Measurements from ENCODE around the gene TNIP1.

TNIP1 gene

DNA sequence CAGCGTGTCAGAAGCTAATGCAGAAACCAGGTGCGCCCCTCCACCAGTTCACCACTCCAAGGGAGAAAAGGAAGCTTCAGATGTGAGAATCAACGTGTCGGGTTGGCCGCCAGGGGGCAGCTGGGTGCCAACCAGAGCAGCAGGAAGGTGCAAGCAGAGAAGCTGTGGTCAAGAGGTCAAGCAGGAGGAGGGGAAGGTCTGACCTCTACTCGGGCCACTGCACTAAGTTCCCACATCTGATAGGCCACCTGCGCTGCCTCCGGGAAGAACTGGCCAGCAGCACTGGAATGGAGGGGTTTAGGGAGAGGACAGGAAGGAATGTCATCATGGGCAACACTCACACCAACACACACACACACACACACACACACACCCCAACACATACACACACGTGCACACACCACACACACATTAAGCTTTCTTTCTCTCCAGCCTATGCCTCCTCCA lies 45.4 kb upstream of the TNIP1 start:
- no peak overlapping the region for H4K8ac ChIP-seq (ENCODE audit: low read depth, low read length)
- peaks cover 3% of the 10 kb centered on the region for H3K79me1 ChIP-seq (ENCODE audit: low read length)
- no peak overlapping the region for H4K91ac ChIP-seq (ENCODE audit: low read depth, low read length)
- no peak overlapping the region for H3K14ac ChIP-seq (ENCODE audit: low read length)
- H3K9me3 ChIP-seq (ENCODE audit: insufficient read depth, low read depth, low read length): no peaks in the 10 kb centered on the region
- no peak overlapping the region for H2BK12ac ChIP-seq (ENCODE audit: low read length)
- no CpG with 5 or more reads among the region's 9 CpGs for WGBS (ENCODE audit: extremely low coverage, insufficient coverage, insufficient read length)
- DNase-seq: peak; percentile 58 to 84
- H3K4ac ChIP-seq (ENCODE audit: low read depth, low read length): no peak overlapping the region
- no peak overlapping the region for H2AK5ac ChIP-seq (ENCODE audit: low read length)
- no peaks in the 10 kb centered on the region for H3K79me2 ChIP-seq (ENCODE audit: control insufficient read depth, insufficient read depth, low read length, poor library complexity)
- H2AFZ ChIP-seq (ENCODE audit: insufficient read depth, low read length, poor library complexity): no peak overlapping the region
- no peak overlapping the region for H2BK5ac ChIP-seq (ENCODE audit: low read depth, low read length, poor library complexity)
- H3K27me3 ChIP-seq (ENCODE audit: insufficient read depth, low read length): no peaks in the 10 kb centered on the region
- H3K4me3 ChIP-seq (ENCODE audit: low read depth, low read length): no peak overlapping the region
- H4K12ac ChIP-seq (ENCODE audit: low read depth, low read length): no peak overlapping the region
- H3K27ac ChIP-seq (ENCODE audit: low read depth, low read length): no peak overlapping the region
- H3K36me3 ChIP-seq (ENCODE audit: control insufficient read depth in 1 of 2, insufficient read depth in 2 of 2, low read length in 2 of 2): peaks cover 47 to 69% of the 10 kb centered on the region in 2 experiments
- no peak overlapping the region for H3K9ac ChIP-seq (ENCODE audit: low read length)
- no peak overlapping the region for H3K23ac ChIP-seq (ENCODE audit: low read length)
- no peak overlapping the region for H3K18ac ChIP-seq (ENCODE audit: low read length)
- H2BK120ac ChIP-seq (ENCODE audit: insufficient read depth, low read length, poor library complexity): no peak overlapping the region
- H3K4me2 ChIP-seq (ENCODE audit: low read length): no peak overlapping the region
- H3K4me1 ChIP-seq (ENCODE audit: control insufficient read depth in 1 of 2, insufficient read depth in 2 of 2, low read length in 2 of 2): peaks cover 0 to 3% of the 10 kb centered on the region in 2 experiments

- H3K18ac ChIP-seq (ENCODE audit: low read length): no peak overlapping the region
- no CpG with 5 or more reads among the region's 7 CpGs for WGBS (ENCODE audit: extremely low coverage, insufficient coverage, insufficient read length)
- peaks cover 3% of the 10 kb centered on the region for H3K79me1 ChIP-seq (ENCODE audit: low read length)
- H2BK5ac ChIP-seq (ENCODE audit: low read depth, low read length, poor library complexity): no peak overlapping the region
- H4K91ac ChIP-seq (ENCODE audit: low read depth, low read length): no peak overlapping the region
- H3K9ac ChIP-seq (ENCODE audit: low read length): no peak overlapping the region
- H3K4me1 ChIP-seq (ENCODE audit: control insufficient read depth in 1 of 2, insufficient read depth in 2 of 2, low read length in 2 of 2): peaks cover 0 to 3% of the 10 kb centered on the region in 2 experiments
- H3K79me2 ChIP-seq (ENCODE audit: control insufficient read depth, insufficient read depth, low read length, poor library complexity): no peaks in the 10 kb centered on the region
- H2BK12ac ChIP-seq (ENCODE audit: low read length): no peak overlapping the region
- H3K4me2 ChIP-seq (ENCODE audit: low read length): no peak overlapping the region
- no peak overlapping the region for H3K4me3 ChIP-seq (ENCODE audit: low read depth, low read length)
- no peak overlapping the region for H3K23ac ChIP-seq (ENCODE audit: low read length)
- no peak overlapping the region for H2BK120ac ChIP-seq (ENCODE audit: insufficient read depth, low read length, poor library complexity)
- DNase-seq: no peak
- no peak overlapping the region for H2AFZ ChIP-seq (ENCODE audit: insufficient read depth, low read length, poor library complexity)
- H3K36me3 ChIP-seq (ENCODE audit: control insufficient read depth in 1 of 2, insufficient read depth in 2 of 2, low read length in 2 of 2): peaks cover 40 to 63% of the 10 kb centered on the region in 2 experiments
- H2AK5ac ChIP-seq (ENCODE audit: low read length): no peak overlapping the region
- no peaks in the 10 kb centered on the region for H3K9me3 ChIP-seq (ENCODE audit: insufficient read depth, low read depth, low read length)
- H3K14ac ChIP-seq (ENCODE audit: low read length): no peak overlapping the region
- no peak overlapping the region for H4K12ac ChIP-seq (ENCODE audit: low read depth, low read length)
- H4K8ac ChIP-seq (ENCODE audit: low read depth, low read length): no peak overlapping the region
- H3K27me3 ChIP-seq (ENCODE audit: insufficient read depth, low read length): no peaks in the 10 kb centered on the region
- no peak overlapping the region for H3K4ac ChIP-seq (ENCODE audit: low read depth, low read length)
- no peak overlapping the region for H3K27ac ChIP-seq (ENCODE audit: low read depth, low read length)
These were observed 44.6 kb upstream of the TNIP1 start for GRCh38 chr5:151125421-151125820.

DNA sequence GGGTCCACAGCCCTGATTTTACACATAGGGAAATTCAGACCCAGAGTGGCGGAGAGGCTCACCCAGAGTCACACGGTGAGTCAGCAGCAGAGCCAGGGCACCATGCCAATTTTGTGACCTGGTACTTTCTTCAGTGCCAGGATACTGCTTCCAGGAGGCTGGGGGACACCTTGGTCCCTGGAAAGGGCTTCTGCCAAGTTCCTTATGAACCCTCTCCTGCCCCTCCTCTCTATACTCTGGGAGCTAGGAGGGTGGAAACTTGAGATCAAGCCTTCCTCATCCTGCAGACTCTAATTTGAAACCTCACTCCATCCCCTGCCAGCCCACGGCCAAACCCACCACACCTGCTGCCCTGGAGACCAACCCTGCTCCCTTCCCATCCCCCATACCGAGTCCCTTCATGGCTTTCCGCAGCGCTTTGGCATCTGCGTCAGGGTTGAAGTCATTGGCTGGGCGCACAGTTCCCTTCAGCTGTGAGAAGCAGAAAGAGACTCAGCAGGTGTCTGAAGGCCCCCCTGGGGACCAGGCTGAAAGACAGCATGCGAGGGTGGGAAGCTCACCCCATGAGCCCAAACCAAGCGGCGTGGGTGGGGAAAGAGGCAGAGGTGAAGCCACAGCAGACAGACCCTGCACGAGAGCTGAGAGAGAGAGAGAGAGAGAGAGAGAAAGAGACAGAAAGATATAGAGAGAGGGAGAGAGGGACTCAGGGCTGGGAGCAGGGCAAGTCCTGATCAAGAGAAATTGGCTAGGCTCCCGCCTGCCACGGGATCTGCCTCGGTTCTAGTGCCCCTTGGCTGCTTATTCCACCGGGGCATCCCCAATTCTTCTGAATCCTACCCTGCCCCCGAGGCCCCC lies 43.3 kb upstream of the TNIP1 start:
- WGBS (ENCODE audit: extremely low coverage, insufficient coverage, insufficient read length): no CpG with 5 or more reads among the region's 17 CpGs
- H3K4ac ChIP-seq (ENCODE audit: low read depth, low read length): no peak overlapping the region
- no peak overlapping the region for H3K4me2 ChIP-seq (ENCODE audit: low read length)

DNA sequence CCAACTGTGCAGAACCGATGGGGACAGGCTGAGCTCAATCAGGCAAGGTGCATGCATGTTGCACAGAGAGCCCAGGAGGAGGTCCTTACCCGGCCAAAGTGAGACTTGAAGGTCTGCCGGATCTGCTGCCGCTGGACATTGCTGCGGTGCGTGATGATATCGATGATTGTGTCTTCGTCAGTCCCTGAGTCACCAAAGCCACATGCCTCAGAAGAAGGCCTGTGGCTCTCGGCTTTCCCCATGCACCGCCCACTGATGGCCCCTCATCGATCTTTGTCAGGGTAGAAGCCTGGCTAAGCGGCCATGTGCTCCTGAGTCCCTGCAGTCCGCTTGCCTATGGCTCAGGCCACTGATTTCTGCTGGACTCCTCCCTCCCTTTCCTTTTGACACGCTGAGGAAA lies 42.0 kb upstream of the TNIP1 start:
- peaks cover 0 to 3% of the 10 kb centered on the region in 2 experiments for H3K4me1 ChIP-seq (ENCODE audit: control insufficient read depth in 1 of 2, insufficient read depth in 2 of 2, low read length in 2 of 2)
- no peak overlapping the region for H2AFZ ChIP-seq (ENCODE audit: insufficient read depth, low read length, poor library complexity)
- DNase-seq: no peak
- no peak overlapping the region for H2AK5ac ChIP-seq (ENCODE audit: low read length)
- H3K4me2 ChIP-seq (ENCODE audit: low read length): no peak overlapping the region
- no peaks in the 10 kb centered on the region for H3K9me3 ChIP-seq (ENCODE audit: insufficient read depth, low read depth, low read length)
- no peaks in the 10 kb centered on the region for H3K27me3 ChIP-seq (ENCODE audit: insufficient read depth, low read length)
- H3K18ac ChIP-seq (ENCODE audit: low read length): no peak overlapping the region
- no peak overlapping the region for H3K9ac ChIP-seq (ENCODE audit: low read length)
- H2BK5ac ChIP-seq (ENCODE audit: low read depth, low read length, poor library complexity): no peak overlapping the region
- no peak overlapping the region for H2BK12ac ChIP-seq (ENCODE audit: low read length)
- H4K91ac ChIP-seq (ENCODE audit: low read depth, low read length): no peak overlapping the region
- H3K23ac ChIP-seq (ENCODE audit: low read length): no peak overlapping the region
- no peak overlapping the region for H3K4me3 ChIP-seq (ENCODE audit: low read depth, low read length)
- no peak overlapping the region for H4K12ac ChIP-seq (ENCODE audit: low read depth, low read length)
- WGBS (ENCODE audit: extremely low coverage, insufficient coverage, insufficient read length): no CpG with 5 or more reads among the region's 14 CpGs
- peaks cover 40 to 61% of the 10 kb centered on the region in 2 experiments for H3K36me3 ChIP-seq (ENCODE audit: control insufficient read depth in 1 of 2, insufficient read depth in 2 of 2, low read length in 2 of 2)
- no peak overlapping the region for H3K27ac ChIP-seq (ENCODE audit: low read depth, low read length)
- no peaks in the 10 kb centered on the region for H3K79me1 ChIP-seq (ENCODE audit: low read length)
- H3K14ac ChIP-seq (ENCODE audit: low read length): no peak overlapping the region
- H4K8ac ChIP-seq (ENCODE audit: low read depth, low read length): no peak overlapping the region
- no peak overlapping the region for H2BK120ac ChIP-seq (ENCODE audit: insufficient read depth, low read length, poor library complexity)
- H3K79me2 ChIP-seq (ENCODE audit: control insufficient read depth, insufficient read depth, low read length, poor library complexity): no peaks in the 10 kb centered on the region
- H3K4ac ChIP-seq (ENCODE audit: low read depth, low read length): no peak overlapping the region

More for the DNA sequence above, 43.3 kb upstream of the TNIP1 start:
- Histone ChIP-seq H2AK5ac (ENCODE audit: low read length) (no peak overlapping the region), H3K36me3 (ENCODE audit: control insufficient read depth in 1 of 2, insufficient read depth in 2 of 2, low read length in 2 of 2) (peaks cover 40 to 65% of the 10 kb centered on the region in 2 experiments), H3K9me3 (ENCODE audit: insufficient read depth, low read depth, low read length) (no peaks in the 10 kb centered on the region), H4K12ac (ENCODE audit: low read depth, low read length) (no peak overlapping the region), H3K4me3 (ENCODE audit: low read depth, low read length) (no peak overlapping the region), H3K18ac (ENCODE audit: low read length) (no peak overlapping the region), H4K91ac (ENCODE audit: low read depth, low read length) (no peak overlapping the region), H3K79me1 (ENCODE audit: low read length) (no peaks in the 10 kb centered on the region), H2BK5ac (ENCODE audit: low read depth, low read length, poor library complexity) (no peak overlapping the region), H2BK120ac (ENCODE audit: insufficient read depth, low read length, poor library complexity) (no peak overlapping the region), H2AFZ (ENCODE audit: insufficient read depth, low read length, poor library complexity) (no peak overlapping the region), H3K14ac (ENCODE audit: low read length) (no peak overlapping the region), H3K9ac (ENCODE audit: low read length) (no peak overlapping the region), H3K27ac (ENCODE audit: low read depth, low read length) (no peak overlapping the region), H3K4me1 (ENCODE audit: control insufficient read depth in 1 of 2, insufficient read depth in 2 of 2, low read length in 2 of 2) (peaks cover 0 to 3% of the 10 kb centered on the region in 2 experiments), H2BK12ac (ENCODE audit: low read length) (no peak overlapping the region), H3K23ac (ENCODE audit: low read length) (no peak overlapping the region), H3K27me3 (ENCODE audit: insufficient read depth, low read length) (no peaks in the 10 kb centered on the region), H3K79me2 (ENCODE audit: control insufficient read depth, insufficient read depth, low read length, poor library complexity) (no peaks in the 10 kb centered on the region), H4K8ac (ENCODE audit: low read depth, low read length) (no peak overlapping the region)
- DNase-seq: no peak

Data from trophoblast cell (in vitro differentiated cells and primary cell).